ENCODE data around the gene ABCF2. TPM values are rescaled to one million over a fixed set of nuclear protein-coding genes. Genes with fewer than 3 reads are reported as not detected.

Gene ABCF2
- total and polyA plus RNA-seq, 2 donors (not counting 1 experiment from before 2014, with no cell fraction given), result 16.1 to 30.2 TPM

- no peak overlapping the region for H3K27ac ChIP-seq (ENCODE audit: low read length in 2 of 2)
- H3K4me1 ChIP-seq (ENCODE audit: control insufficient read depth in 2 of 2, insufficient read depth in 2 of 2, low read length in 2 of 2), result peaks cover 29 to 32% of the 10 kb centered on the region in 2 donors
- no peak overlapping the region for H3K4me3 ChIP-seq (ENCODE audit: control extremely low read depth in 1 of 5, extremely low read depth in 1 of 5, insufficient read depth in 1 of 5, low read depth in 2 of 5, low read length in 4 of 5)
- Mint-ChIP-seq H3K27ac (no peak overlapping the region), H3K9me3 (ENCODE audit: insufficient read depth) (no peaks in the 10 kb centered on the region), H3K4me1 (peaks cover 30% of the 10 kb centered on the region), H3K27me3 (peaks cover 7% of the 10 kb centered on the region), H3K4me3 (no peak overlapping the region)
- H3K4me2 ChIP-seq (replicated peaks; ENCODE audit: low read depth, low read length, poor library complexity, severe bottlenecking), result no peak overlapping the region
- 96% methylated on average over 9 of the region's 9 CpGs for WGBS (ENCODE audit: insufficient coverage)
- H3K79me2 ChIP-seq (ENCODE audit: control insufficient read depth, insufficient read depth, low read length), result no peaks in the 10 kb centered on the region
- TF ChIP-seq EZH2 (IDR thresholded peaks at IDR 0.05; ENCODE audit: borderline replicate concordance, insufficient read depth, low read depth, low read length, poor library complexity, severe bottlenecking), result no peak
- TF ChIP-seq CTCF (IDR thresholded peaks at IDR 0.05), result no peak
- H3K27me3 ChIP-seq (replicated peaks in 1 of 4; ENCODE audit: control extremely low read depth in 1 of 4, control insufficient read depth in 3 of 4, insufficient read depth in 4 of 4, low read length in 3 of 4), result peaks cover 0 to 25% (median 9%) of the 10 kb centered on the region in 4 experiments
- ChIA-PET CTCF (interaction anchor here (1.2 kb wide), 1 partner anchor 76 kb away, joined by 3 read pairs; no protein-coding TSS in a partner anchor), POLR2A (interaction anchor here (1.5 kb wide), 1 partner anchor 9 kb away, joined by 3 read pairs; the partner anchor contains the start of gene CHPF2)
- no peak overlapping the region for H3K9ac ChIP-seq (ENCODE audit: low read length)
- ATAC-seq (ENCODE audit: low read depth) (no peak), DNase-seq (no peak)
- H3K9me3 ChIP-seq (ENCODE audit: control extremely low read depth in 1 of 3, control insufficient read depth in 2 of 3, insufficient read depth in 1 of 3, low read length in 2 of 3), result peaks cover 0 to 16% (median 0%) of the 10 kb centered on the region in 3 donors
- intact Hi-C loops (cut with micrococcal nuclease), result no loop called here
- peaks cover 0 to 12% of the 10 kb centered on the region in 2 experiments for H3K36me3 ChIP-seq (replicated peaks in 1 of 2; ENCODE audit: control extremely low read depth in 1 of 2, control insufficient read depth in 1 of 2, extremely low read depth in 1 of 2, insufficient read depth in 2 of 2, low read length in 1 of 2)
- H2AFZ ChIP-seq (ENCODE audit: insufficient read depth, low read depth, low read length, poor library complexity, severe bottlenecking), result no peak overlapping the region
- peaks cover 15% of the 10 kb centered on the region for H4K20me1 ChIP-seq (ENCODE audit: control insufficient read depth, insufficient read depth, low read length, poor library complexity, severe bottlenecking)
Measured at GRCh38 chr7:151241755-151242096, 14.7 kb upstream of the ABCF2 start.

GRCh38 chr7:151240942-151241754, 14.1 kb upstream of the ABCF2 start:
- Histone ChIP-seq H3K9me3 (ENCODE audit: control extremely low read depth in 1 of 3, control insufficient read depth in 2 of 3, insufficient read depth in 1 of 3, low read length in 2 of 3) (peaks cover 0 to 10% (median 0%) of the 10 kb centered on the region in 3 donors), H3K4me3 (ENCODE audit: control extremely low read depth in 1 of 5, extremely low read depth in 1 of 5, insufficient read depth in 1 of 5, low read depth in 2 of 5, low read length in 4 of 5) (no peak overlapping the region), H4K20me1 (ENCODE audit: control insufficient read depth, insufficient read depth, low read length, poor library complexity, severe bottlenecking) (peaks cover 15% of the 10 kb centered on the region), H3K4me1 (ENCODE audit: control insufficient read depth in 2 of 2, insufficient read depth in 2 of 2, low read length in 2 of 2) (peaks cover 29 to 32% of the 10 kb centered on the region in 2 donors), H3K79me2 (ENCODE audit: control insufficient read depth, insufficient read depth, low read length) (no peaks in the 10 kb centered on the region), H3K27ac (ENCODE audit: low read length in 2 of 2) (no peak overlapping the region), H3K27me3 (replicated peaks in 1 of 4; ENCODE audit: control extremely low read depth in 1 of 4, control insufficient read depth in 3 of 4, insufficient read depth in 4 of 4, low read length in 3 of 4) (peaks cover 0 to 19% (median 6%) of the 10 kb centered on the region in 4 experiments), H3K4me2 (replicated peaks; ENCODE audit: low read depth, low read length, poor library complexity, severe bottlenecking) (no peak overlapping the region), H3K9ac (ENCODE audit: low read length) (no peak overlapping the region), H2AFZ (ENCODE audit: insufficient read depth, low read depth, low read length, poor library complexity, severe bottlenecking) (no peak overlapping the region), H3K36me3 (replicated peaks in 1 of 2; ENCODE audit: control extremely low read depth in 1 of 2, control insufficient read depth in 1 of 2, extremely low read depth in 1 of 2, insufficient read depth in 2 of 2, low read length in 1 of 2) (peaks cover 0 to 16% of the 10 kb centered on the region in 2 experiments)
- no peak for DNase-seq
- Mint-ChIP-seq H3K27me3 (peaks cover 4% of the 10 kb centered on the region), H3K4me3 (no peak overlapping the region), H3K27ac (no peak overlapping the region), H3K9me3 (ENCODE audit: insufficient read depth) (no peaks in the 10 kb centered on the region), H3K4me1 (peaks cover 29% of the 10 kb centered on the region)
- ATAC-seq (ENCODE audit: low read depth), result no peak
- TF ChIP-seq EZH2 (IDR thresholded peaks at IDR 0.05; ENCODE audit: borderline replicate concordance, insufficient read depth, low read depth, low read length, poor library complexity, severe bottlenecking), result no peak
- TF ChIP-seq CTCF (IDR thresholded peaks at IDR 0.05), result no peak
- 98% methylated on average over 7 of the region's 7 CpGs for WGBS (ENCODE audit: insufficient coverage)
- ChIA-PET CTCF (no interaction called here), POLR2A (no interaction called here)
- intact Hi-C loops (cut with micrococcal nuclease), result no loop called here
